NCI-H146 treated with DMSO at 0.1 percent for 48 hours (cell line): Measurements from ENCODE around the gene SMIM33.
A peak's percentile ranks its signal among the peaks of the same experiment; 100 is the strongest.
"Not testable (repeated sequence)": the region's sequence is repeated elsewhere in the genome, so short reads cannot be mapped to it uniquely, and the experiment has no call there.

Experiments
- DNase-seq: peaks from one replicate; lab custom pipeline; 2025; ENCODE audit not compliant: unreplicated experiment; lab: John Stamatoyannopoulos, UW

SMIM33 gene

DNA sequence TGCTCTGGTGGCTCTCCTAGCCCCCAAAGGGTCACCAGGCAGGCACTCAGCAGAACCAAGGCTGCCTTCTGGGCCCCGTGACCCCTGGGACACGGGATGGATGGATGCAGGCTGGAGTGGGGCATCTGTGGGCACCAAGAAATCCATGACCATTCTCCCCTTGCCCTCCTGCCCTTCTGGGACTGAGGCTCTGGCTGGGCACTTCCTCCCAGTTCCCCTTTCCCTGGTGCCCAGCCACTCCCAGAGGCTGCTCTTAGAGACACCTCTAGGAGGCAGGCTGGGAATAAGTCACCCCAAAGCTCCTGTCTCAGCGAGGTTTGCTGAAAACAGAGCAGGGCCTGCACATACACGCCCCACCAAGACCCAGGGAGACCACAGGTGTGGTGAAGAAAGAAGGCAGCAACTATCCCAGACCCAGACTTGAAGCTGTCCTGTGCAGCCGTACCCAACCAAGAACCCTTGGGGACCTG lies 10.8 kb downstream of the SMIM33 start:
- DNase-seq, result no peak

DNA sequence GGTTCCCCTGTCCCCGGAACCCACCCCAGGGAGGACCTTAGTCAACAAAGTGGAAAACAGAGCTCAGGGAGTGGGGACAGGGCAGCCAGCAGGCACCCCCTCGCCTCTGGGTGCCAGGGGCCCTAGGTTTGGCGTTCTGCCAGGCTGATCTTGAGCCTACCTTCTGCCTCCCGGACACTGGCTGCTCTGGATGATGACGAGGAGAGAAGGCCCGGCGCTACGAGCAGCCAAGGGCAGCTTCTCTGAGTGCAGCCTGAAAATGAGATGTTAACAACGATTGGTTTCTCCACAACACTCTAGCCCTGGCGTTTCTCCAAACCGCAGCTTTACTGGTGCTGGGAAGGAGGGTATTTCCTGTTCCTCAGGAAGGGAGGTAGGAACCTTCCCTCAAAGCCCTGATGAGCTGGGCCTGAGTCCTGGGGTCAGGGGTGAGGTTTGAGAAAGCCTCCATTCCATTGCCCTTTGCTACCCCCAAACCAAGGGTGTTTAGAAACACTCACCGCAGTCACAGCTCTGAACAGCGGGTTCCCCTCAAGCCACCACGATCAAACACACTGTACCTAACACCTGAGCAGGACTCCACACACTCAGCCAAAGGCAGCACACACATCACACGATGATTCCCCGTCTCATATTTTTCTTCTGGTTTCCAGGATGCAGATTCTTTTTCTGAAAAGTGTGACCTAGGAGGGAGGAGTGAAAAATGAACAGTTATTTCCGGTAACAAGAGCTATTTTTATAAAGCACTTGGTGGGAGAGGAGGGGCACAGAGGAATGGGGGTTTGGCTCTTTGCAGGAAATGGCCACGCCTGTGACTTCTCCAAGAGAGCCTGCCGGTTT lies 11.5 kb downstream of the SMIM33 start, which contains the start of gene STING1:
Gene STING1, minus strand, starts transcription at position 709 of the 840 bp plus-strand sequence. CDS start 1,054 bp downstream, outside the sequence.
- DNase-seq, result no peak

DNA sequence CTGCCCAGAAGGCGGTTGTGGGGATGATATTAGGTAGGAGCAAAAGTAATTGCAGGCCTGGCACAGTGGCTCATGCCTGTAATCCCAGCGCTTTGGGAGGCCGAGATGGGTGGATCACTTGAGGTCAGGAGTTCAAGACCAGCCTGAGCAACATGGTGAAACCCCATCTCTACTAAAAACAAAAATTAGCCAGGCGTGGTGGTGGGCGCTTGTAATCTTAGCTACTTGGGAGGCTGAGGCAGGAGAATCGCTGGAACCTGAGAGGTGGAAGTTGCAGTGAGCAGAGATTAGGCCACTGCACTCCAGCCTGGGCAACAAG lies 12.0 kb downstream of the SMIM33 start:
- not testable (repeated sequence) for DNase-seq

DNA sequence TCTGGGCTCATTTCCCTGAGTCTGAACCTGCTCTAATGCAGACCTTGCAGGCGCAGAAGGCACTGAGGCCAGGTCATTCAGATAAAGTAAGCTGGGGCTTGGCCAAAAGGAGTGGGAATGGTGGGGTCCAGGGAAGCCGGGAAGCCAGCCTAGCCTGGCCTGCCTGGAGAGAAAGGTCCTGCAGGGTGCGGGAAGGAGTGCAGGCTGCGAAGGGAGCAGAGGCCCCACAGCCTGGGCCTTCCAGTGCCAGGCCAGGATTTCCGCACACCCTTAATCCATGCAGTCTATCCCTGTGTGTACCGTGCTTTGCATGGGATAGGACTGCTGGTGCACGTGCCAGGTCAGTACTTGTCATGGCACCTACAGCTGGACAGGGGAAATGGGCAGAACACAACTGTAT lies 15.4 kb downstream of the SMIM33 start:
- DNase-seq, result no peak

DNA sequence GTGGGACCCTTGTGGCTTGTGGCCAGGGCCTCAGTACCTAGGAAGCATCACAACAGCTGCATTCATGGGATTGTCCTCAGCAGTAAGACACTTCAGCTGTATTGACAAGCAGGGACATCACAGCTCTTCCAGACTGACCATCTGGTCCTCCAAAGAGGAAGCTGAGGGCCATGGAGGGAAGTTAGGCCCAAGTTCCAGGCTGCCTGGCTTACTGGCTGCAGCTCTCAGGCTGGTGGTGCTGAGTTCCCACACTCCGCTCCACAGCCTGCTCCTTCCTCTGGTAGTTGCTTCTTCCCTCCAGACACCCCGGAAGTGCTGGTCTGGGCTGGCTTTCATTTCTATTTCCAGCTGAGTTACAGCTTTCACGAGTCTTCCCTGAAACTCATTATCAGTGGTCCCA lies 17.5 kb downstream of the SMIM33 start:
- DNase-seq, result no peak

DNA sequence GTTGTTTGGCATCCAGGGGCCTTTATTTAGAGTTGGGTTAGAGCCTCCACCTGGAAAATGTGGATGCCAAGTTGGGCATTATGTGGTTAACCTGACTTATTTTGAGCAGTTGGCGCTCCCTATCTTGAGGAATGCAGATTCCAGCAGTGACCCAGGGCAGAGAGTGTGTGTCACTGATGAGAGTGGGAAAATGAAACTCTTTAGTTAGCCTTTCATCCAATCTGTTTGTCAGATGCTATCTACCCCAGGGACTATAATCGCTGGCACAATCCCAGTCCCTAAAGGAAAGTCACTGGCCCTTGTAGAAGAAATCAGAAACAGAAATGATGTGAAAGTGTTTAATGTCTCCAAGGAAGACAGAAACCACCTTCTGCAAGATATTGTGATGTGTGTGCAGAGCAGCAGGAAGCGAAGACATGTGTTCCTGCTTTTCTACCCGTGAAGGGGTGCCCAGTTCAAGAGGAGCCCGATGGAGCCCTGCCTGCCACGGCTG lies 21.9 kb downstream of the SMIM33 start:
- no peak for DNase-seq

DNA sequence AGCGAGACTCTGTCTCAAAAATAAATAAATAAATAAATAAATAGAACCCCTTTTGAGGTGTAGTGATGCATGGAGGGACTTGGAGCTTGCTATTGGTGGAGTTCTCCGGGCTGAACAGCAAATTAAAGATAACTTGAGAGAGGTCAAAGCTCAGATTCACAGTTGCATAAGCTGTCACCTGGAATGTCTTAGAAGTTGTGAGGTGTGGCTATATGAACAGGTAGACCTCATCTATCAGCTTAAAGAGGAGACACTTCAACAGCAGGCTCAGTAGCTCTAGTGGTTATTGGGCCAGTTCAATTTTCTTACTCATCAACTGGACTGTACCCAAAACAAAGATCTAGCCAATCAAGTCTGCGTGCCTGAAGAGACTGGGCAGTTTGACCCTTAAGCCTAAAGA lies 23.5 kb downstream of the SMIM33 start:
- no peak for DNase-seq

DNA sequence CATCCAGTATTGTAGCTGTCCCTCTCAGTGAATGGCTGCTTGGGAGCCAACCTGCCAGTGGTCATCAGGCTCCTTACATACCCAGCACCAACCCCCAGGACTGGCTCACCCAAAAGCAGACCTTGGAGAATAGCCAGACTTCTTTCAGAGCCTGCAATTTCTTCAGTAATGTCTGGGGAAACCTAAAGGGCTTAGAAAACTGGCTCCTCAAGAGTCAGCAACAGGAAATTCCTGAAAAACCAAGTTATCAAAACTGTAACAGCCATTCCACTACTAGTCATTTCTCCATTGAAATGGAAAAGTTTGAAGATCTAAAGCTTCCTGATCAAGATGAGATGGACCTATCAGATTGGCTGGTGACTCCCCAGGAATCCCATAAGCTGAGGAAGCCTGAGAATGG lies 24.0 kb downstream of the SMIM33 start:
- no peak for DNase-seq

DNA sequence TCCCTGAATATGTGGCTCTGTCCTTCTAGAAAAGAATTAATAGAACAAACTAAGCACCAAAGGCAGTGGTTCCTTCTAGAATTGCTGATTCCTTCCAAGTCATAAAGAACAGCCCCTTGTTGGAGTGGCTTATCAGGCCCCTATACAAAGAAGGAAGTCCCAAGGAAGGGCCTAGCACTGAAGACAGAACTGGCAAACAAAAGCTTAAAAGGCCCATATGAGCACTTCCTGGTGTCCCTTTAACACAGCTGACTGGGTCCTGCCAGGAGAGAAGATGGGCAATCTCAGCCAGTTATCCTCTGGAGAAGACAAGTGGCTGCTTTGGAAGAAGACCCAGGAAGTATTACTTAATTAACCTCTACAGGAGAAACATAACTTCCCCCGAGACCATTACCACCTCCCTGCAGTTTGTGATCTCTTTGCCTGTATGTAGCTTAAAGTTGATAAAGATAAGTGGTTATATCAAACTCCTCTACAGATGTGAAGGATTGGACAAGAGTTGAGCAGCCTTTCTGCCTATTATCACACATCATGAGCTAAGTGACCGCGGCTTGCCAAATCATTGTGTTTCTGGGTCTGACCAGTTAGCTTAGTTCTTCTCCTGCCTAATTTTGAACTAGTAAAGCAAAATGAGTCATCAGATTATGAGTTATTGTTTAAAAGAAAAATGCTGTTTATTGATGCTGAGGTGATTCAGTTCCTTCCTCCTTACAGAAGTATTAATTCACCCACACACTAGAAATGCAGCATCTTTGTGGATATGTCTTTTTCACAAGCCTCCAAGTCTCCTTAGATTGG lies 25.0 kb downstream of the SMIM33 start:
- DNase-seq, result no peak

DNA sequence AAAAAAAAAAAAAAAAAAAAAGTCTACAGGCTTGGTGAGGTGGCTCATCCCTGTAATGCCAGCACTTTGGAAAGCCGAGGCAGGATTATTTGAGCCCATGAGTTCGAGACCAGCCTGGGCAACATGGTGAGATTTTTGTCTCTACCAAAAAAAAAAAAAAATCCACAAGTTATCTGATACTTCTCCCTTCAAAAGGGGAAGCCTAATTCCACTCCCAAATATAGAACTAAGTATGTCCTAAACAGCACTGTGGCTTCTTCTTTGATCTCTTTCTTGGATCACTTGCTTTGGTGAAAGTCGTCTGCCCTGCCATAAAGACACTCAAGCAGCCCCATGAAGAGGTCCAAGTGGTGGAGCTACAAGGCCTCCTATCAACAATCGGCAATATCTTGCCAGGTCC lies 30.6 kb downstream of the SMIM33 start:
- DNase-seq, result no peak

DNA sequence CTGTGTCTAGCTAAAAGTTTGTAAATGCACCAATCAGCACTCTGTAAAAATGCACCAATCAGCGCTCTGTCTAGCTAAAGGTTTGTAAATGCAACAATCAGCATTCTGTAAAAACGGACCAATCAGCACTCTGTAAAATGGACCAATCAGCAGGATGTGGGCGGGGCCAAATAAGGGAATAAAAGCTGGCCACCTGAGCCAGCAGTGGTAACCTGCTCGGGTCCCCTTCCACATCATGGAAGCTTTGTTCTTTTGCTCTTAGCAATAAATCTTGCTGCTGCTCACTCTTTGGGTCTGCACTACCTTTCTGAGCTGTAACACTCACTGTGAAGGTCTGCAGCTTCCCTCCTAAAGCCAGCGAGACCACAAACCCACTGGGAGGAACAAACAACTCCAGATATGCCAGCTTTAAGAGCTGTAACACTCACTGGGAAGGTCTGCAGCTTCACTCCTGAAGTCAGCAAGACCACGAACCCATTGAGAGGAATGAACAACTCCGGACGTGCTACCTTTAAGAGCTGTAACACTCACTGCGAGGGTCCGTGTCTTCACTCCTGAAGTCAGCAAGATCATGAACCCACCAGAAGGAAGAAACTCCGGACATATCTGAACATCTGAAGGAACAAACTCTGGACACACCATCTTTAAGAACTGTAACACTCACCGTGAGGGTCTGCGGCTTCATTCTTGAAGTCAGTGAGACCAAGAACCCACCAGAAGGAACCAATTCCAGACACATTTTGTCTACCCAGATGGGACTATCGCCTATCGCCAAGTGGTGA lies 32.4 kb downstream of the SMIM33 start:
- not testable (repeated sequence) for DNase-seq

DNA sequence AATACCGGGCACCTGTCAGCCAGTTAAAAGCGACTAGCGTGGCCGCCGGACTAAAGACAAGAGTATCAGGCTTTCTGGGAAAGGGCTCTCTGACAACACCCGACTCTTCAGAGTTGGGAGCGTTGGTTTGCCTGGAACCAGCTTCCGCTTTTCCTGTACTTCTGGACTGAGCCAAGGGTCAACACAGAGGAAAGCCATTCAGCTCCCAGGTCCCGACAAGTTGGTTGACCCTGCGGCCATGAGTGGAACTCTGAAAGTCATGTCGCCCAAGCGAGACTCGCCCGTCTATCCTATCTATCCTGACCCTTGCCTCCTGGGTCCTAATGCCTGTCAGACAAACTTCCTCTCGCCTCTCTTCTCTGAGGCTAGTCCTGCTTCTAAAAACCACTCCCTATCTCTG lies 33.1 kb downstream of the SMIM33 start:
- not testable (repeated sequence) for DNase-seq

DNA sequence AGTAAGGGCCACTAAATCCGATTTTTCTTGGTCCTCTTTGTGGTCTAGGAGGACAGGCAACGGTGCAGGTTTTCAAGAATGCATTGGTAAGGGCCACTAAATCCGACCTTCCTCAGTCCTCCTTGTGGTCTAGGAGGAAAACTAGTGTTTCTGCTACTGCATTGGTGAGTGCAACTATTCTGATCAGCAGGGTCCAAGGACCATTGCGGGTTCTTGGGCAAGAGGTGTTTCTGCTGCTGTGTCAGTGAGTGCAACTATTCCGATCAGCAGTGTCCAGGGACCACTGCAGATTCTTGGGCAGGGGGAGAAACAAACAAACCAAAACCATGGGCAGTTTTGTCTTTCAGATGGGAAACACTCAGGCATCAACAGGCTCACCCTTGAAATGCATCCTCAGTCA lies 33.9 kb downstream of the SMIM33 start:
- not testable (repeated sequence) for DNase-seq

DNA sequence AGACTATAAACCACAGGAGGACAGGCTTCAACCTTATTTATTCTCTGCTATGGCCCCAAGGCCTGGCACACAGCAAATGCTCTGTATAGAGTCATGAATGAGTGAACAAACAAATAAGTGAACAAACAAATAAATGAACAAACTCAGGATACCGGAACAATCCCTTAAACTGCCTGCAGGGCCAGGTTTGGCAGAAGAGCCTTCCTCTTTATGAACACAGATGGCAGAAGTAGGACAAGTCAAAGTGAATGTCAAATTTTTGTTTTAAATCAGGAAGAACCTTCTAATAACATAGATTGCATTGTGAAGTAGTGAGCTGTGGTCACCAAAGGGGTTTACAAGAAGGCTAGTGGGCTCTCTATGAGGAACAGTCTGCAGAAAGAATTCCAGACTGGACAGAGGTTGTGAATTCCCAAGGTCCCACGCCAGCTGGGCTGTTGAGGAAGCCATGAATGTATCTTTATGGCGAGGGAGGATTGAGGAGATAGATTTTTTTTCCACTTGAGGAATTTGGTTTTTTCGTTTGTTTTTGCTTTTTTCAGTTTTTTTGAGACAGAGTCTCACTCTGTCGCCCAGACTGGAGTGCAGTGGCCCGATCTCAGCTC lies 42.1 kb downstream of the SMIM33 start:
- no peak for DNase-seq

DNA sequence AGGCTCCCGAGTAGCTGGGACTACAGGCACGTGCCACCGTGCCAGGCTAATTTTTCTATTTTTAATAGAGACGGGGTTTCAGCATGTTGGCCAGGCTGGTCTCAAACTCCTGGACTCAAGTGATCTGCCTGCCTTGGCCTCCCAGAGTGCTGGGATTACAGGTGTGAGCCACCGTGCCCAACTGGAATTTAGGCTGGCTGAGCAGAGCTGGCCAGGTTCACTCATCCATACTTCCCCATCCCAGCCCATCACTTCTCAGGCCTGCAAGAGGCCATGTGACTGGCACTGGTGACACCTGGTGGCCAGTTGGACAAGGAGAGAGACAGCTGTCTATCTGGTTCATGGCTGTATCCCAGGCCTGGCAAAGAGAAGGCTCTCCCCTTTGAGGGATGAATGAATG lies 42.6 kb downstream of the SMIM33 start:
- peak; percentile 15 for DNase-seq

DNA sequence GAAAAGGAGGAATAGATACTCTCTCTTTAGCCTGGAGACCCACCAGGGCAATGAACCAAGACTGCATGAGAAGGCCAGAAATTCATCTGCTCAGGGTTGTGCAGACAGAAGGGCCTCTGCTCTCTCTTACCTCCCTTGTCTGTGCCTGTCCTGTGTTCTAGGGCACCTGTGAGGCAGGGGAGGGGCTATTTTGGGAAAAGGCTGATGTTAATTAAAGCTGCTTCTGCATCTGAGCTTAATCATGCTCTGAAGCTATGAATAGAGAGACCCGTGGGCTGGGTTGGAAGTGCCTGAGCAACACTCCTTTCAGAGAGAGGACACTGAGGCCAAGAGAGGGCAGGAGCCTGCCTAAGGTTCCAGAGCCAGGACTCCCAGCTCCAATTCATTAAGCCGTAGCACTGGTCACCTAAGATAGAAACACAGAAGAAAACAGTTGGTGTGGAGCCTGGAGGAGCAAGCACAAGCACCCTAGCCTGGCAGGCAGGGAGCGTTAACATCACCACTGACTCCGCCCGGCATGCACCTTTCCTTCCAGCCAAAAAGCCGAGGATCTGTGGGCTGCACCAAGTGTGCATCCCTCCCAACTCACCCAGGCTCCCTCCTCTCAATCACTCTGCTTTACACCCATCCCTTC lies 43.2 kb downstream of the SMIM33 start:
- no peak for DNase-seq

DNA sequence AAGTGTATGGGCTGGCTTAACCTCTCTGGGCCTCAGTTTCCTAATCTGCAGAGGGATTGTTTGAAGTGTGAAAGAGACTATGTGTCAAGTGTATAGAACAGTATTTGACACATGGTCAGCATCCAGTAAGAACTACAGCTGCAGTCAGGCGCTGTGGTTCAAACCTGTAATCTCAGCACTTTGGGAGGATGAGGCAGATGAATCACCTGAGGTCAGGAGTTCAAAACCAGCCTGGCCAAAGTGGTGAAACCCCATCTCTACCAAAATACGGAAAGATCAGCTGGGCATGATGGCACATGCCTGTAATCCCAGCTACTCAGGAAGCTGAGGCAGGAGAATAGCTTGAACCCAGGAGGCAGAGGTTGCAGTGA lies 43.7 kb downstream of the SMIM33 start:
- no peak for DNase-seq

DNA sequence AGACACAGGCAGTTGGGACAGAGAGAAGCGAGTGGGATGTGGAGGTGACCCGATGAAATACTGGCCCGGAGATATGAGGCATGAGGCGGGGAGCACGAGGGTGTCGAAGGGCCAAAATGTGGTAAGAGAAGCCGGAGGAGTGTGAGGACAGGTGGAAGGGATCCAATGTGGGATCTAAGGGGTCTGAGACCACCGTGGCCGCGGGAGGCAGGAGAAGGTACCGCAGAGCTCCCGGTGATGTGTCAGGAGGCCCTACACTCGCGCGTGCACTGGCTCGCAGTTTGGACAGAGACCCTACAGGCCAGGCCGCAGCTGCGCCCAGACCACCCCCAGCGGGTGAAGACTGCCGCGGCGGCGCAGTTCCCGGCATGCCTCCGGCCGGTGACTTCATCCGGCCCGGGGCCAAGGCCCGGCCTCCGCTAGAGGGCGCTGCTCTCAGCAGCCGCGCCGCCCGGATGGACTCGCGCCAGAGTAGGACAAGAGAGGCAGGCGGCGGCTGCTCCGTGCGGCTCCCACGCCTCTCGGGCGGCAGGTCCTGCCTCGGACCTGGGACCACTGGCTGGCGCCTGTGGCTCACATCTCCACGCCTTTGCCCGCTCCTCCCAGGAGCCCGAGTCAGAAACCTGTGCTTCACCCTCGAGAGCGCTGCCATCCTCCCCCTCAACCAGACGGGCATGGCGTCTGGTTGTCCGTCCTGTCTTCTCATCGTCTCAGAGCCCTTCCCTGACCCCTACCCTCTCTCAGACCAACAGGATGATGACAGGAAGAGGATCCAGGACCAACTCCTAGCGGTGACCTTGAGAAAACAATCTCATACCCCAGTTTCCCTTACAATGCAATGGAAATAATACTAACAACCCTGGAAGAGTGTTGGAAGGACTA lies 47.1 kb downstream of the SMIM33 start:
- DNase-seq, result peak; percentile 61
